Neural progenitor cell (in vitro differentiated cells): Measurements from ENCODE around the gene CRISPLD2.

Experiments used
- CTCF ChIP-seq: fragments of 200-600 bp; sonication (generic); IDR thresholded peaks from 2 replicates; pipeline ENCODE4 v1.5.1; 2017; ENCODE audit warnings: antibody characterized with exemption, mild to moderate bottlenecking
- EZH2 ChIP-seq: fragments of 200-600 bp; sonication (generic); IDR thresholded peaks from 2 replicates; pipeline ENCODE4 v1.6.1; 2017; ENCODE audit warnings: antibody characterized with exemption, mild to moderate bottlenecking, moderate library complexity
- EZH2phosphoT487 ChIP-seq: fragments of 200-600 bp; sonication (generic); IDR thresholded peaks from 2 replicates; pipeline ENCODE4 v1.6.1; 2017; ENCODE audit warnings: antibody characterized with exemption

DNA sequence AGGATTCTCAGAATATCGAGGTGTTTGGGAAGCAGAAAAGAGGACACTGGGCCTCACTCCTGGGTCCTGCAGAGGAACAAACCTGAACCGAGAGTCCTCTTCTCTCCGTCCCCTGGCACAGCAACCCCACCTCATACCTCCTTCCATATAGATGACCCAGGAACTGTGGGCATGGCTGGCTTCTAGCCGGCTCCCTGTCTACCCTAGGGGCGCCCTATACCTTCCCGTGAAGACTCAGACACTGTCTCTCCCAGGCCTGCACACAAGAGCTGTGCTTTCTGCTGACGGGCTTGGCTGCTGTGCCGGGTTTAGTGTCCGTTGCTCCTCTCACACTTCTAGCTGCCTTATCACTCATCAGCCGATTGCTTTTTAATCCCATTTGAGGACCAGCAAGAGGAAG, 46.5 kb upstream of the CRISPLD2 start:
- TF ChIP-seq EZH2 (no peak), CTCF (no peak), EZH2phosphoT487 (no peak)
